RWPE2 (cell line): Measurements from ENCODE around the gene MARK3.

Source experiments
- ATAC-seq: fragments of 200-7000 bp; cut with Tn5 transposase; 3 replicates; pipeline ENCODE4 v1.9.1; 2021; ENCODE audit warnings: low read depth
- DNase-seq: peaks from one replicate; pipeline ENCODE4 v3.0.0-alpha.2; 2020; ENCODE audit warnings: low spot score
- H3K27ac ChIP-seq: fragments of 450-650 bp; 2 replicates; pipeline ENCODE4 v1.5.1; 2017; ENCODE audit warnings: mild to moderate bottlenecking; ENCODE audit not compliant: poor library complexity, severe bottlenecking
- H3K27me3 ChIP-seq: fragments of 250-450 bp; sonication (Bioruptor Pico); 2 replicates; pipeline ENCODE4 v1.5.1; 2021; ENCODE audit warnings: mild to moderate bottlenecking, moderate library complexity; ENCODE audit not compliant: insufficient read depth, poor library complexity, severe bottlenecking
- H3K36me3 ChIP-seq: fragments of 250-450 bp; sonication (Bioruptor Pico); 2 replicates; pipeline ENCODE4 v1.5.1; 2020; ENCODE audit warnings: low read depth, mild to moderate bottlenecking, moderate library complexity
- H3K4me1 ChIP-seq: fragments of 250-450 bp; sonication (Bioruptor Pico); 2 replicates; pipeline ENCODE4 v1.5.1; 2021; ENCODE audit warnings: mild to moderate bottlenecking, moderate library complexity; ENCODE audit not compliant: insufficient read depth, poor library complexity, severe bottlenecking
- H3K4me3 ChIP-seq: fragments of 250-450 bp; sonication (Bioruptor Pico); 2 replicates; pipeline ENCODE4 v1.5.1; 2021; ENCODE audit warnings: mild to moderate bottlenecking, moderate library complexity; ENCODE audit not compliant: severe bottlenecking
- H3K9me3 ChIP-seq: fragments of 250-450 bp; sonication (Bioruptor Pico); 2 replicates; pipeline ENCODE4 v1.5.1; 2021; ENCODE audit warnings: mild to moderate bottlenecking, moderate library complexity; ENCODE audit not compliant: severe bottlenecking
- TF ChIP-seq, protein P1 (sequence below): fragments of 450-650 bp; IDR thresholded peaks from one replicate; pipeline ENCODE4 v1.5.1; 2017; ENCODE audit warnings: mild to moderate bottlenecking, moderate library complexity; ENCODE audit not compliant: poor library complexity, severe bottlenecking

MARK3 gene

DNA sequence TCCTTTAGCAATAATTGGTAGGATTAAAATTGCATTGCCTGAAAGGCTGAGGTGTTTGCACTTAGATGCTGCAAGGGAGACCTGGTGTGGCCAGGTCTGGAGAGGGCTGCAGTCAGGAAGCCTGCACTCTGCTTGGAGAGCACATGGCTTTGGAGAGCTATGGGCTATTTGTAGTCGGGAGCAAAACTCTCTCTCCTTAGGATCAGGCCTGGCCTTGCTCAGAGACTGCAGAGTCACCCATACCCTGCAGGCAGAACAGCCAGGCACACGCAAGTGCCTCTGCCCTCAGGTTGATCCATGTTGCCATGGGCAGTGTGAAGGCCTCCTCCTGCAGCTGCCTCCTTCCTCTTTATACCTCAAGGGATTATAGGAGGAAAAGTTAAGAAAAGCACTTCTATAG lies 110.6 kb downstream of the MARK3 start:
- no peak overlapping the region for H3K4me3 ChIP-seq
- ATAC-seq (peak; percentile 15; the same call in 2 of the 3 replicates), DNase-seq (no peak)
- no peaks in the 10 kb centered on the region for H3K27me3 ChIP-seq
- H3K4me1 ChIP-seq = no peaks in the 10 kb centered on the region
- H3K9me3 ChIP-seq = no peaks in the 10 kb centered on the region
- TF ChIP-seq, protein P1, sequence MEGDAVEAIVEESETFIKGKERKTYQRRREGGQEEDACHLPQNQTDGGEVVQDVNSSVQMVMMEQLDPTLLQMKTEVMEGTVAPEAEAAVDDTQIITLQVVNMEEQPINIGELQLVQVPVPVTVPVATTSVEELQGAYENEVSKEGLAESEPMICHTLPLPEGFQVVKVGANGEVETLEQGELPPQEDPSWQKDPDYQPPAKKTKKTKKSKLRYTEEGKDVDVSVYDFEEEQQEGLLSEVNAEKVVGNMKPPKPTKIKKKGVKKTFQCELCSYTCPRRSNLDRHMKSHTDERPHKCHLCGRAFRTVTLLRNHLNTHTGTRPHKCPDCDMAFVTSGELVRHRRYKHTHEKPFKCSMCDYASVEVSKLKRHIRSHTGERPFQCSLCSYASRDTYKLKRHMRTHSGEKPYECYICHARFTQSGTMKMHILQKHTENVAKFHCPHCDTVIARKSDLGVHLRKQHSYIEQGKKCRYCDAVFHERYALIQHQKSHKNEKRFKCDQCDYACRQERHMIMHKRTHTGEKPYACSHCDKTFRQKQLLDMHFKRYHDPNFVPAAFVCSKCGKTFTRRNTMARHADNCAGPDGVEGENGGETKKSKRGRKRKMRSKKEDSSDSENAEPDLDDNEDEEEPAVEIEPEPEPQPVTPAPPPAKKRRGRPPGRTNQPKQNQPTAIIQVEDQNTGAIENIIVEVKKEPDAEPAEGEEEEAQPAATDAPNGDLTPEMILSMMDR = no peak
- peaks cover 98% of the 10 kb centered on the region for H3K36me3 ChIP-seq
- no peak overlapping the region for H3K27ac ChIP-seq

DNA sequence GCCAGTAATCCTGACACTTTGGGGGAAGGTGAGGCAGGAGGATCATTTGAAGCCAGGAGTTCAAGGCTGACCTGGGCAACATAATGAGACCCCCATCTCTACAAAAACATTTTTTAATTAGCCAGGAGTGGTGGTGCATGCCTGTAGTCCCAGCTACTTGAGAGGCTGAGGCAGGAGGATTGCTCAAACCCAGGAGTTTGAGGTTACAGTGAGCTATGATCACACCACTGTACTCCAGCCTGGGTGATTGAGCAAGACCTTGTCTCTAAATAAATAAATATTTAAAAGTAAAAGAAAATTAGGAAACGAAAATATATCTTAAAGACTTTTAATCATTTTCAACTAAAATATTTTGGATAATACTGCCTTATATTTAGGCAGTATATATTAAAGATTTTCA lies 111.6 kb downstream of the MARK3 start:
- H3K27ac ChIP-seq = no peak overlapping the region
- ATAC-seq = no peak
- peaks cover 98% of the 10 kb centered on the region for H3K36me3 ChIP-seq
- TF ChIP-seq, protein P1 = no peak
- H3K9me3 ChIP-seq = no peaks in the 10 kb centered on the region
- H3K4me3 ChIP-seq = no peak overlapping the region
- H3K4me1 ChIP-seq = no peaks in the 10 kb centered on the region
- no peaks in the 10 kb centered on the region for H3K27me3 ChIP-seq
- DNase-seq = no peak

DNA sequence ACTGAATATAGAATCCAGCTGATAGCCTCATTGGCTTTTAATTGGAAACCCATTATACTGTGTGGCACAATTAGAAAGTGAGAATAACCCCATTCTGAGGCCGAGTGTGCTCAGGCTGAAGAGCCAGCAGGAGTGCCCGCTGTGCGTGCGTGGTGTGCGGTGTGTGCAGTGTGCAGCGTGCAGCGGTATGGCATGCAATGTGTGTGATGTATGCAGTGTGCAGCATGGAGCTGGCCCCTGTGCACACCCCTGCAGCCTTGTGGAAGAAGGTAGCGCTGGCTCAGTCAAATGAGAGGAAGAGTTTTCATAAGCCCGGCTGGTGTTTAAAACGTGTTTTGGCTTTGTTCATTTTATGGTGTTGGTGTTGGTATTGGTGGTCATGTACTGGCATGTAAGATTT lies 114.5 kb downstream of the MARK3 start:
- no peak for DNase-seq
- peak; percentile 39 for ATAC-seq
- peaks cover 98% of the 10 kb centered on the region for H3K36me3 ChIP-seq
- TF ChIP-seq, protein P1 = no peak
- no peaks in the 10 kb centered on the region for H3K9me3 ChIP-seq
- no peak overlapping the region for H3K27ac ChIP-seq
- no peaks in the 10 kb centered on the region for H3K27me3 ChIP-seq
- no peak overlapping the region for H3K4me3 ChIP-seq
- no peaks in the 10 kb centered on the region for H3K4me1 ChIP-seq

DNA sequence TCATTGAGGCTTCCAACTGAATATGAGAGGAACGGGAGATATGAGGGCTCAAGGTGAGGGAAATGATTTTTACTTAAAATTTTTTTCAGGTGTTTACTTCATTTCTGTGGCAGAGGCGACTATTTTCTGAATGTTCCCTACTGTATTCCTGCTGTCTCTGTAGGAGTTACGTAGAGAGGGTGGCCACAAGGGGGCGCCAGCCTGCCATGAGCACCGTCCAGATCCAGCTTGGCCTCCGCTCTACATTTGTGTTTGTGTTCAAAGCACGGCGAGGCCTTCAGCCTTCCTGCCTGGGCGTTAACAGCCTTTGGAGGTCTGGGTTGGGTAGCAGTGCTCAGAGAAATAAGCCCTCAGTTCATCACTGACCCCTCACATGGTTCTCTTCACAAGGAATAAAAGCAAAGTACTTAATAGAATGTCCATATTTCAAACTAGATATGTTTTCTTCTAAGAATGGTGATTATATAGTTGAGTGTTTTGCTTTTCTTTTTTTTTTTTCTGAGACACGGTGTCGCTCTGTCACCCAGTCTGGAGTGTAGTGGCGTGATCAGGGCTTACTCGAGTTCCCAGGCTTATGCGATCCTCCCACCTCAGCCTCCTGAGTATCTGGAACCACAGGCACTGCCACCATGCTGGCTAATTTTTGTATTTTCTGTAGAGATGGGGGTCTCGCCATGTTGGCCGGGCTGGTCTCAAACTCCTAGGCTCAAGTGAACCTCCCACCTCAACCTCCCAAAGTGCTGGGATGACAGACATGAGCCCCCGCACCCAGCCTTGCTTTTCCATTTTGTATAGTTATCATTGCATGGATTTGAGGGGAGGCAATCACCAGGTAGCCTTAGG lies 115.2 kb downstream of the MARK3 start:
- Histone ChIP-seq H3K4me3 (no peak overlapping the region), H3K36me3 (peaks cover 98% of the 10 kb centered on the region), H3K9me3 (no peaks in the 10 kb centered on the region), H3K27me3 (no peaks in the 10 kb centered on the region), H3K4me1 (no peaks in the 10 kb centered on the region), H3K27ac (no peak overlapping the region)
- TF ChIP-seq, protein P1 = peak; percentile 99
- DNase-seq (no peak), ATAC-seq (peak; percentile 84)
